Lower leg skin (tissue), 3 donors: ENCODE results near the gene P3H2.
"Not testable (repeated sequence)": the region's sequence is repeated elsewhere in the genome, so short reads cannot be mapped to it uniquely, and the experiment has no call there.

ENCODE experiments used
- POLR2A ChIP-seq, 2 donors: fragments of 450-650 bp; IDR thresholded peaks; one replicate each; pipeline ENCODE4 v1.6.1; 2016 to 2017; ENCODE audit warnings: antibody characterized with exemption in 2 of 2, mild to moderate bottlenecking in 1 of 2, moderate library complexity in 1 of 2
- TF ChIP-seq, protein P1 (sequence below), 3 donors: fragments of 450-650 bp; IDR thresholded peaks; one replicate each; pipeline ENCODE4 v1.5.1; 2016; ENCODE audit warnings: antibody characterized with exemption in 3 of 3, mild to moderate bottlenecking in 3 of 3, moderate library complexity in 2 of 3

DNA sequence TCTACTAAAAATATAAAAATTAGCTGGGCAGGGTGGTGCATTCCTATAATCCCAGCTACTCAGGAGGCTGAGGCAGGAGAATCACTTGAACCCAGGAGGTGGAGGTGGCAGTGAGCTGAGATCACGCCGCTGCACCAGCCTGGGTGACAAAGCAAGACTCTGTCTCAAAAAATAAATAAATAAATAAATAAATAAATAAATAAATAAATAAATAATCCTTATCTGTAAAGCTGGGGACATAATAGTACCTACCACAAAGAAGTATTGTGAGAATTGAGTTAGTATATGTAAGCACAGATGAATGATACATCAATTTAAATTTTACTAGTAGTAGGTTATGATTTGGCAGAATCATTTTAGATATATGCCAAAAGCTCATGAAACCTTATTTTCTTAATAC is 41.5 kb downstream of the P3H2 start:
- TF ChIP-seq, protein P1, sequence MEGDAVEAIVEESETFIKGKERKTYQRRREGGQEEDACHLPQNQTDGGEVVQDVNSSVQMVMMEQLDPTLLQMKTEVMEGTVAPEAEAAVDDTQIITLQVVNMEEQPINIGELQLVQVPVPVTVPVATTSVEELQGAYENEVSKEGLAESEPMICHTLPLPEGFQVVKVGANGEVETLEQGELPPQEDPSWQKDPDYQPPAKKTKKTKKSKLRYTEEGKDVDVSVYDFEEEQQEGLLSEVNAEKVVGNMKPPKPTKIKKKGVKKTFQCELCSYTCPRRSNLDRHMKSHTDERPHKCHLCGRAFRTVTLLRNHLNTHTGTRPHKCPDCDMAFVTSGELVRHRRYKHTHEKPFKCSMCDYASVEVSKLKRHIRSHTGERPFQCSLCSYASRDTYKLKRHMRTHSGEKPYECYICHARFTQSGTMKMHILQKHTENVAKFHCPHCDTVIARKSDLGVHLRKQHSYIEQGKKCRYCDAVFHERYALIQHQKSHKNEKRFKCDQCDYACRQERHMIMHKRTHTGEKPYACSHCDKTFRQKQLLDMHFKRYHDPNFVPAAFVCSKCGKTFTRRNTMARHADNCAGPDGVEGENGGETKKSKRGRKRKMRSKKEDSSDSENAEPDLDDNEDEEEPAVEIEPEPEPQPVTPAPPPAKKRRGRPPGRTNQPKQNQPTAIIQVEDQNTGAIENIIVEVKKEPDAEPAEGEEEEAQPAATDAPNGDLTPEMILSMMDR (IDR thresholded peaks at IDR 0.05) = not testable (repeated sequence)
- TF ChIP-seq POLR2A (IDR thresholded peaks at IDR 0.05) = not testable (repeated sequence)
